Gastrocnemius medialis (tissue), 4 donors: ENCODE measurements around the gene MRAS. TPM values are rescaled to one million over a fixed set of nuclear protein-coding genes. Genes with fewer than 3 reads are reported as not detected.

Source experiments
- ATAC-seq, 2 donors: fragments of 150-250 bp; one replicate each; pipeline ENCODE4 v1.9.1; 2016
- DNase-seq, 2 donors: peaks; one replicate each; pipeline ENCODE4 v3.0.0-alpha.2; 2019
- H3K27ac ChIP-seq, 4 donors: fragments of 200-600 bp; sonication (generic); 1 replicate in 1 of 4; 2 replicates in 3 of 4; pipeline ENCODE4 v1.5.1; 2016 to 2018; ENCODE audit warnings: mild to moderate bottlenecking in 2 of 4, moderate library complexity in 1 of 4
- H3K27me3 ChIP-seq, 3 donors: fragments of 200-600 bp; sonication (generic) in 2 of 3; 1 replicate in 1 of 3; 2 replicates in 2 of 3; pipeline versions ENCODE4 v1.5.1 to v1.6.0; 2016 to 2019; ENCODE audit warnings: mild to moderate bottlenecking in 1 of 3, moderate library complexity in 1 of 3
- H3K36me3 ChIP-seq, 2 donors: fragments of 200-600 bp; sonication (generic) in 1 of 2; one replicate each; pipeline ENCODE4 v1.5.1; 2017 to 2018
- H3K4me1 ChIP-seq, 2 donors: fragments of 200-600 bp; sonication (generic) in 1 of 2; one replicate each; pipeline ENCODE4 v1.5.1; 2016 to 2017; ENCODE audit warnings: mild to moderate bottlenecking in 2 of 2
- H3K4me3 ChIP-seq, 4 donors: fragments of 200-600 bp; sonication (generic) in 3 of 4; 1 replicate in 1 of 4; 2 replicates in 3 of 4; pipeline ENCODE4 v1.5.1; 2016 to 2019; ENCODE audit warnings: mild to moderate bottlenecking in 2 of 4
- H3K9me3 ChIP-seq, 3 donors: fragments of 200-600 bp; sonication (generic) in 2 of 3; 1 replicate in 1 of 3; 2 replicates in 2 of 3; pipeline ENCODE4 v1.5.1; 2016 to 2019
- CTCF ChIP-seq, 5 experiments: fragments of 450-650 bp in 3 of 5; fragments of 200-600 bp in 2 of 5; sonication (generic) in 2 of 5; IDR thresholded peaks in 4 of 5; conservative IDR thresholded peaks in 1 of 5; 1 replicate in 4 of 5; 2 replicates in 1 of 5; pipeline ENCODE4 v1.5.1; 2016 to 2019; ENCODE audit warnings: antibody characterized with exemption in 5 of 5, mild to moderate bottlenecking in 3 of 5, moderate library complexity in 3 of 5
- POLR2A ChIP-seq, 2 donors: fragments of 450-650 bp; IDR thresholded peaks; one replicate each; pipeline ENCODE4 v1.6.1; 2017; ENCODE audit warnings: antibody characterized with exemption in 2 of 2, mild to moderate bottlenecking in 2 of 2, moderate library complexity in 2 of 2
- in situ Hi-C, 4 donors: fragments of 200-750 bp; cut with MboI; loops; one replicate each; pipeline versions ENCODE4 v1.15.0 to v1.8.0; 2017; ENCODE audit warnings: low sequenced_read_pairs in 4 of 4
- intact Hi-C: fragments of 100-400 bp; cut with DNase I; formaldehyde crosslinking; loops from one replicate; pipeline ENCODE4 v1.15.1; 2023; ENCODE audit warnings: low total_unique reads
- total RNA-seq, 4 donors: library from RNA; depleted of rRNA; stranded (reverse); fragments of >200 nt; gene quantifications; one replicate each; pipeline versions ENCODE4 v1.1.0 to v1.2.3, GENCODE V29; 2016

MRAS gene
- total RNA-seq, 4 donors from 2014 or later = 45.8 to 149 (median 57.7) TPM

GRCh38 chr3:138429665-138430064 is 81.3 kb downstream of the MRAS start:
- DNase-seq (no peak), ATAC-seq (no peak)
- Histone ChIP-seq H3K27ac (no peak overlapping the region), H3K4me3 (no peak overlapping the region), H3K27me3 (peaks cover 0 to 3% (median 0%) of the 10 kb centered on the region in 3 donors), H3K36me3 (no peaks in the 10 kb centered on the region), H3K9me3 (no peaks in the 10 kb centered on the region), H3K4me1 (peaks cover 3 to 8% of the 10 kb centered on the region in 2 donors)
- in situ Hi-C loops (no loop called here), intact Hi-C loops (no loop called here)
- no peak for TF ChIP-seq POLR2A (IDR thresholded peaks at IDR 0.05)
- TF ChIP-seq CTCF (IDR thresholded peaks at IDR 0.05 in 4 of 5, conservative IDR thresholded peaks at IDR 0.05 in 1 of 5) = no peak

DNA sequence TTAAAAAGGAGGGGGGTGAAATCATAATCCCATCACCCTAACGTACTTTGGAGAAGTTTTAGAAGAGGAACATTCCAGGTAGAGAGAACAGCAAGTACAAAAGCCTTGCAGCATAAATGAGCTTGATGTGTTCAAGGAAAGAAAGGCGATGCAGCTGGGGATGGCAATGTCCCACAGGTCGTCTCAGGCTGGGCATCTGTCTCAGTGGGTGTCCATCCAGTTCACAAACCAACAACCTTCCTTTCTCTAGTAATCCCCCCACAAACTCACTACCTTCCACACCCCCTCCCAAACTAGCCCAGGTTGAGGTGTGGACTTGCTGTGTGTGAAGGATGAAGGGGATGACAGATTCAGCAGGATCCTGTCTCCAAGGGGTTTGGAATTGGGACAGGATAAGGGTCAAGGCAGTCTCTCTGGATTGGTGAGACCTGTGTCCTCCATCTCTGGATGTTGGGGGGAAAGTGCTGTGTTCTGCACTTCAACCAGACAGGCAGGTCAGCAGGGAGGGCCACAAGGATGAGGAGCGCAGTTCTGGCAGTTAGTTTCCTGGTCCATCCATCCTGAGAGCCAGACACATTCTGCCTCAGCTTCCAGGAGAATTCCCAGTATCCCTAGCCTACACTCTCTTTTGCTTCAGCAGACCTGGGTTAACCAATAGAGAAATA is 84.3 kb downstream of the MRAS start:
- Histone ChIP-seq H3K27ac (no peak overlapping the region), H3K36me3 (no peaks in the 10 kb centered on the region), H3K9me3 (no peaks in the 10 kb centered on the region), H3K4me3 (no peak overlapping the region), H3K4me1 (peaks cover 3 to 19% of the 10 kb centered on the region in 2 donors), H3K27me3 (peaks cover 0 to 9% (median 6%) of the 10 kb centered on the region in 3 donors)
- ATAC-seq (no peak), DNase-seq (no peak)
- intact Hi-C loops = no loop called here
- in situ Hi-C loops = no loop called here
- TF ChIP-seq CTCF (IDR thresholded peaks at IDR 0.05 in 4 of 5, conservative IDR thresholded peaks at IDR 0.05 in 1 of 5) (no peak), POLR2A (IDR thresholded peaks at IDR 0.05) (no peak)

DNA sequence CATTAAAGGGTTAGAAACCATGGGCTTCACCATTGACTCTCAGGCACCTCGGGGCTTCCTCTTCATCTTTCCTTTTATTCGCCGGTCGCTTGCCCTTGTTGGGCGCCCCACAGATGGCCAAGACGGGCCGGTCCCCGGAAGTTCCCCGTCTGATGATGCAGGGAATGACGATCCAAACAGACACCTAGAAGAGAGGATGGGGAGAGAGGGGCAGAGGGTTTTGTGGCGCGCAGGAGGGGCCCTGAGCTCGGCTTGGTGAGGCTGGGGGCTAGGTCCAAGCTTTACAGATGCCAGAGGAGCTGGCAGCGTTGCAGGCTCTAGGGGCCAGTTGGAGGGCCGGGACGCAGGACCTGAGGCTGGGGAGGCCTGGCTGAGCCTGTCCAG is 85.5 kb downstream of the MRAS start:
- Histone ChIP-seq H3K27ac (no peak overlapping the region), H3K27me3 (peaks cover 0 to 9% (median 6%) of the 10 kb centered on the region in 3 donors), H3K4me1 (peaks cover 3 to 19% of the 10 kb centered on the region in 2 donors), H3K4me3 (peak overlapping the region; percentile 62 to 65 (median 62)), H3K9me3 (no peaks in the 10 kb centered on the region), H3K36me3 (no peaks in the 10 kb centered on the region)
- in situ Hi-C loops = no loop called here
- intact Hi-C loops = no loop called here
- TF ChIP-seq POLR2A (IDR thresholded peaks at IDR 0.05) = no peak
- TF ChIP-seq CTCF (IDR thresholded peaks at IDR 0.05 in 4 of 5, conservative IDR thresholded peaks at IDR 0.05 in 1 of 5) = no peak
- no peak for ATAC-seq
- no peak for DNase-seq

DNA sequence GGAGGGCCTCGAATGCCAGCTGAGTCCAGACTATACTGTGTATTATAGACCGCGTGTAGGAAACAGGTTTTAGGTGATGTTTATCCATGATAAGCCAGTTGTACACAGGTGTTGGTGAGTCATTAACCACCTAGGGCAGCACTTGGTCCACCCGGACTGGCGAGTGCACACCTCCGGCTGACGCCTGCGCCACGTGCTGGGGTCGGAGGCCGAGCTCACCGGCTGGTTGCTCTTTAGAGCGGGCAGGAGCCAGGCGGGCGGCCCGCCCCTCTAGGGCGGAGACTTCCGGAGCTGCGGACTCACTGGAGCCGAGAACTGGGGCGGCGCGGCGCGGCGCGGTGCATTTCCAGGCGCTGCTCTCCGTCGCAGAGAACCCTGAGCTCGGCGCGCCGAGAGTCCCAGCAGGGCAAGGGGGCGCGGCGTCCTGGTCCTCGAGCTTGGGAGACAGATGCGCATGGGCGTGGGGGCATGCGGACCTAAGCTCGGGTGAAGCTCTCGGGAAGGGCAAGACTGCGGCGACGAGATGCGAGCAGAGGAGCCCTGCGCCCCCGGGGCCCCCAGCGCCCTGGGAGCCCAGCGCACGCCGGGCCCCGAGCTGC is 86.0 kb downstream of the MRAS start, which contains the start of gene ESYT3:
Gene ESYT3 (plus strand): TSS at position 341 of the 599 bp plus-strand sequence. CDS start 183 bp downstream, at position 524.
- peak within 1 kb of the TSS; percentile 62 to 65 (median 62) for H3K4me3 ChIP-seq
- no peak within 1 kb of the TSS for H3K27ac ChIP-seq
- in situ Hi-C loops (no loop called here), intact Hi-C loops (no loop called here)
- no peaks in the 10 kb centered on the region for H3K9me3 ChIP-seq
- peaks cover 3 to 19% of the 10 kb centered on the region in 2 donors for H3K4me1 ChIP-seq
- no peaks in the 10 kb centered on the region for H3K36me3 ChIP-seq
- peaks cover 0 to 9% (median 6%) of the 10 kb centered on the region in 3 donors for H3K27me3 ChIP-seq
- TF ChIP-seq POLR2A (IDR thresholded peaks at IDR 0.05) (peak in 1 of 2 donors; percentile 23), CTCF (IDR thresholded peaks at IDR 0.05 in 4 of 5, conservative IDR thresholded peaks at IDR 0.05 in 1 of 5) (no peak)
- DNase-seq (peak; percentile 46 to 52), ATAC-seq (peak; percentile 65 to 78)
